Daoy (cell line): Measurements from ENCODE around the gene PPFIA3. TPM values are rescaled to one million over a fixed set of nuclear protein-coding genes. Genes with fewer than 3 reads are reported as not detected.
"Not testable (repeated sequence)": the region's sequence is repeated elsewhere in the genome, so short reads cannot be mapped to it uniquely, and the experiment has no call there.

Source experiments
- DNase-seq: peaks from one replicate; pipeline ENCODE4 v3.0.0-alpha.2; 2015; ENCODE audit warnings: low read depth
- total RNA-seq: library from RNA; depleted of rRNA; stranded (reverse); fragments of >200 nt; shearing (Covaris generic); gene quantifications from 2 replicates; pipeline ENCODE4 v1.2.3, GENCODE V29; 2014; rRNA removed

The PPFIA3 gene
- total RNA-seq, 1 experiment from 2014 or later, result 5.4 TPM

DNA sequence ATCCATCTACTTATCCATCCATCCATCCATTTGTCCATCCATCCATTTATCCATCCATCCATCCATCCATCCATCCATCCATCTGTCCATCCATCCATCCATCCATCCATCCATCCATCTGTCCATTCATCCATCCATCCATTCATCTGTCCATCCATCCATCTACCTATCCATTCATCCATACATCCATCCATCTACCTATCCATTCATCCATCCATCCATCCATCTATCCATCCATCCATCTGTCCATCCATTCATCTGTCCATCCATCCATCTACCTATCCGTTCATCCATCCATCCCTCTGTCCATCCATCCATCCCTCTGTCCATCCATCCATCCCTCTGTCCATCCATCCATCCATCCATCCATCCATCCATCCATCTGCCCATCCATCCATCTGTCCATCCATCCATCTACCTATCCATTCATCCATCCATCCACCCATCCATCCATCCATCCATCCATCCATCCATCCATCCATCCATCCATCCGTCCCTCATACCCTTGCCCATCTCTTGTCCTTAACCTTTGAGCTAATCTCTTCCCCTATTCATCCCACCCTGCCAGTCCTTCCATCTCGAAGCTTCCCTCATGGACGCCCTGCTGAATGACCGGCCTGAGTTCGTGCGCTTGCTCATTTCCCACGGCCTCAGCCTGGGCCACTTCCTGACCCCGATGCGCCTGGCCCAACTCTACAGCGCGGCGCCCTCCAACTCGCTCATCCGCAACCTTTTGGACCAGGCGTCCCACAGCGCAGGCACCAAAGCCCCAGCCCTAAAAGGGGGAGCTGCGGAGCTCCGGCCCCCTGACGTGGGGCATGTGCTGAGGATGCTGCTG lies 62.9 kb downstream of the PPFIA3 start:
- not testable (repeated sequence) for DNase-seq

GRCh38 chr19:49182848-49183375 lies 63.6 kb downstream of the PPFIA3 start:
- no peak for DNase-seq

DNA sequence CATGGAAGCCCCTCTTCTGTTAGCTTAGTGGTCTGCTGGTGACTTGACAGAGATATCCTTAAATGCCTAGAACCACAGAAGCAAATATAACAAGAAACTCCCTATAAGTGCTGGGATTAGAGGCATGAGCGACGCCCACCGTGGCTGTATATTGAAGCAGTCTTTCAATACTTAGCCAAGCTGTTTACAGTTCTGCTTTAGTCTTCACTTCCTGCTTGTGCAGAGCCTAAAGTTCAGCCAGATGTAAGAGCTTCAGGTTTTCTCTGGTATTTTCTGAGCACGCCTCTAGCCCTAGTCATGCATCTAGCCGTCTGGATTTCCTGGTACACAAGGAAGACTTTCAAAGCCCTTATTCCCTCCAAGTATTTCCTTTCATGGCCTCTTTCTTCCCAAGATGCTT lies 66.8 kb downstream of the PPFIA3 start:
- no peak for DNase-seq

DNA sequence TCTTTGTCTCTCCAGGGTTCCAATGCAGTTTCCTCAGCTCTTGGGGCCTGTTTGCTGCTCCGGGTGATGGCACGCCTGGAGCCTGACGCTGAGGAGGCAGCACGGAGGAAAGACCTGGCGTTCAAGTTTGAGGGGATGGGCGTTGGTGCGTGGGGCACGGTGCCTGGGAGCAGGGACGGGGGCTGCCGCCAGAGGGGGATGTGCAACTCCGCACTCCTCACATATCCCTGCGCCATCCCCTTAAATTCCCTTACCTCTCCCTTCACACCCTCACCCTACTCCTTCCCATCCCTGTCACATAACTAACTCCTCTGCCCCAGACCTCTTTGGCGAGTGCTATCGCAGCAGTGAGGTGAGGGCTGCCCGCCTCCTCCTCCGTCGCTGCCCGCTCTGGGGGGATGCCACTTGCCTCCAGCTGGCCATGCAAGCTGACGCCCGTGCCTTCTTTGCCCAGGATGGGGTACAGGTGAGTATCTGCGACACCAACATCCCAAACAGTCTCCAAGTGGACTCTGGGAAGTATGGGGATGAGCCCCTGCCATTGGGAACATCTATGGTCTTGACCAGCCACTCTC lies 69.4 kb downstream of the PPFIA3 start:
- no peak for DNase-seq

DNA sequence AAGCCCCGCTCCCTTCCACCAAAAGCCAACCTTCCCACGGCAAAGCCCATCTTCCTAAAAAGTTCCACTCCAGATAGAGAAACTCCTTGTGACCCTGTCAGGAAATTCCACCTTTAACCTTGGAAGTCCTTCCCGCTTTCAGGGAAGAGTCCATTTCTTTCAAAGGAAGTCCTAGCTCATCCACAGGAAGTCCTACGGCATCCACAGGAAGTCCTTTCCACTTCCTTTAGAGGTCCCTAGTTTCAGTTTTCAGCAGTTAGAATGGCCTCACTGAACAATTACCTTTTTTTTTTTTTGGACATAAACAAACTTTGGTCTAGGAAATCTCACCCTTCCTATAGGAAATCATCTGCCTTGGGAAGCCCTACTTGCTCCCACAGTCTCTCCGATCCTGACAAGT lies 69.9 kb downstream of the PPFIA3 start:
- no peak for DNase-seq

- no peak for DNase-seq
These were observed 71.4 kb downstream of the PPFIA3 start for GRCh38 chr19:49190781-49191180.

DNA sequence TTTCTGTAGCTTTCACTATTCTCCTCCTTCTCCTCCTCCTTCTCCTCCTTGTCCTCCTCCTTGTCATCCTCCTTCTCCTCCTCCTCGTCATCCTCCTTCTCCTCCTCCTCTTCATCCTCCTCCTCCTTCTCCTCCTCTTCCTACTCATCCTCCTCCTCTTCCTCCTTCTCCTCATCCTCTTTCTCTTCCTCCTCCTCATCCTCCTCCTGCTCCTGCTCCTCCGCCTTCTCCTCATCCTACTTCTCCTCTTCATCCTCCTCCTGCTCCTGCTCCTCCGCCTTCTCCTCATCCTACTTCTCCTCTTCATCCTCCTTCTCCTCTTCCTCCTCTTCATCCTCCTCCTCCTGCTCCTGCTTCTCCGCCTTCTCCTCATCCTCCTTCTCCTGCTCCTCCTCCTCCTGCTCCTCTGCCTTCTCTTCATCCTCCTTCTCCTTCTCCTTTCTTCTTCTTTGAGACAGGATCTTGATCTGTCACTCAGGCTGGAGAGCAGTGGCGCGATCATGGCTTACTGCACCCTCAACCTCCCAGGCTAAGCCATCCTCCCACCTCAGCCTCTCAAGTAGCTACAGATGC lies 74.6 kb downstream of the PPFIA3 start:
- DNase-seq, result no peak

GRCh38 chr19:49194408-49194807 lies 75.1 kb downstream of the PPFIA3 start:
- no peak for DNase-seq

GRCh38 chr19:49196527-49197240 lies 77.3 kb downstream of the PPFIA3 start:
- no peak for DNase-seq

DNA sequence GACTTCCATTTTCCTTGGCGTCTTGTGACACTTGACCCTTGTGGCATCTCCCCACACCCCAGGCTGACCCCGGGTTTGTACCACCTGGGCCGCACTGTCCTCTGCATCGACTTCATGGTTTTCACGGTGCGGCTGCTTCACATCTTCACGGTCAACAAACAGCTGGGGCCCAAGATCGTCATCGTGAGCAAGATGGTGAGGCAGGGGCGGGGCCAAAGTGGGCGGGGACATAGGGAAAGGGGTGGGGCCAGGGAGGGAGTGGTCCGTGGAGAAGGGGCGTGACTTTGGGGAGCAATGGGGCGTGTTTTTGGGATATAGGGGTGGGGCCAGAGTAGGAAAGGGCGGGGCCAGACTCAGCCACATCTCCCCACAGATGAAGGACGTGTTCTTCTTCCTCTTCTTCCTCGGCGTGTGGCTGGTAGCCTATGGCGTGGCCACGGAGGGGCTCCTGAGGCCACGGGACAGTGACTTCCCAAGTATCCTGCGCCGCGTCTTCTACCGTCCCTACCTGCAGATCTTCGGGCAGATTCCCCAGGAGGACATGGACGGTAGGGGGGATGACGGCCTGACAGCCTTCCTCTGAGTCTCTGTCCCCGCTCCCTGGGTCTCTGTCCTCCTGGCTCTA lies 81.0 kb downstream of the PPFIA3 start:
- no peak for DNase-seq

Other genes starting within 250 kb of the PPFIA3 start
- gene PPP1R15A, start 247.1 kb upstream of the PPFIA3 start, total RNA-seq, result 50.7 and 56.2 TPM in 2 replicates
- not detected in 2 replicates for gene TULP2, start 220.8 kb upstream of the PPFIA3 start, total RNA-seq
- 105 and 106 TPM in 2 replicates for gene NUCB1, start 219.2 kb upstream of the PPFIA3 start, total RNA-seq
- not detected in 2 replicates for gene DHDH, start 185.8 kb upstream of the PPFIA3 start, total RNA-seq
- 43.7 and 54.2 TPM in 2 replicates for gene BAX, start 164.7 kb upstream of the PPFIA3 start, total RNA-seq
- 754 and 855 TPM in 2 replicates for gene FTL, start 154.2 kb upstream of the PPFIA3 start, total RNA-seq
- 19.2 and 36.8 TPM in 2 replicates for gene GYS1, start 126.2 kb upstream of the PPFIA3 start, total RNA-seq
- gene RUVBL2, start 125.7 kb upstream of the PPFIA3 start, total RNA-seq, result 550 and 590 TPM in 2 replicates
- gene LHB, start 102.5 kb upstream of the PPFIA3 start, total RNA-seq, result 0.60 and 4.0 TPM in 2 replicates
- 5.3 and 11.9 TPM in 2 replicates for gene CGB3, start 95.2 kb upstream of the PPFIA3 start, total RNA-seq
- gene CGB2, start 87.7 kb upstream of the PPFIA3 start, total RNA-seq, result 2.2 TPM in 1 of 2 replicates, not detected in the other
- gene CGB1, start 82.6 kb upstream of the PPFIA3 start, total RNA-seq, result not detected in 2 replicates
- 22.0 and 35.7 TPM in 2 replicates for gene CGB5, start 75.7 kb upstream of the PPFIA3 start, total RNA-seq
- gene CGB8, start 70.4 kb upstream of the PPFIA3 start, total RNA-seq, result 27.8 and 31.4 TPM in 2 replicates
- 4.3 and 6.8 TPM in 2 replicates for gene CGB7, start 61.8 kb upstream of the PPFIA3 start, total RNA-seq
- not detected in 2 replicates for gene NTF4, start 54.7 kb upstream of the PPFIA3 start, total RNA-seq
- not detected in 2 replicates for gene KCNA7, start 46.8 kb upstream of the PPFIA3 start, total RNA-seq
- gene SNRNP70, start 34.1 kb upstream of the PPFIA3 start, total RNA-seq, result 179 and 191 TPM in 2 replicates
- 6.7 and 7.2 TPM in 2 replicates for gene LIN7B, start 5.2 kb upstream of the PPFIA3 start, total RNA-seq
- 2.3 and 2.6 TPM in 2 replicates for gene C19orf73, start 401 bp upstream of the PPFIA3 start, total RNA-seq
- not detected in 2 replicates for gene HRC, start 35.9 kb downstream of the PPFIA3 start, total RNA-seq
- gene TRPM4, start 38.2 kb downstream of the PPFIA3 start, total RNA-seq, result 2.1 and 31.7 TPM in 2 replicates
- gene SLC6A16, start 205.6 kb downstream of the PPFIA3 start, total RNA-seq, result not detected in 2 replicates
- gene CD37, start 215.9 kb downstream of the PPFIA3 start, total RNA-seq, result not detected in 2 replicates
- 29.0 and 31.0 TPM in 2 replicates for gene TEAD2, start 242.9 kb downstream of the PPFIA3 start, total RNA-seq
- 0.17 TPM in 1 of 2 replicates, not detected in the other for gene DKKL1, start 244.3 kb downstream of the PPFIA3 start, total RNA-seq